Liver (tissue), 9 donors: Measurements from ENCODE around the gene ANKRD13B. TPM values are rescaled to one million over a fixed set of nuclear protein-coding genes. Genes with fewer than 3 reads are reported as not detected.

ENCODE experiments used
- DNase-seq: peaks from one replicate; pipeline ENCODE4 v3.0.0-alpha.2; 2017; ENCODE audit warnings: low spot score
- H3K27ac ChIP-seq, 2 donors: one replicate each; pipeline ENCODE4 v1.7.0; 2013; ENCODE audit warnings: inconsistent platforms in 2 of 2, low read length in 2 of 2, control low read depth in 1 of 2, low read depth in 1 of 2, mild to moderate bottlenecking in 1 of 2
- H3K27me3 ChIP-seq, 4 donors: one replicate each; pipeline versions ENCODE4 v1.6.1 to v1.7.0; 2013; ENCODE audit warnings: low read length in 3 of 4, inconsistent platforms in 1 of 4, mild to moderate bottlenecking in 1 of 4, moderate library complexity in 1 of 4; ENCODE audit not compliant: control insufficient read depth in 4 of 4, insufficient read depth in 4 of 4
- H3K36me3 ChIP-seq, 4 donors: one replicate each; pipeline versions ENCODE4 v1.6.1 to v1.7.0; 2013; ENCODE audit warnings: low read length in 3 of 4, mild to moderate bottlenecking in 3 of 4, low read depth in 1 of 4, moderate library complexity in 1 of 4; ENCODE audit not compliant: control insufficient read depth in 4 of 4, insufficient read depth in 3 of 4
- H3K4me1 ChIP-seq, 4 donors: one replicate each; pipeline versions ENCODE4 v1.6.1 to v1.7.0; 2013; ENCODE audit warnings: low read length in 3 of 4, mild to moderate bottlenecking in 3 of 4, moderate library complexity in 1 of 4; ENCODE audit not compliant: control insufficient read depth in 4 of 4, insufficient read depth in 4 of 4
- H3K4me3 ChIP-seq, 3 donors: one replicate each; pipeline versions ENCODE4 v1.6.1 to v1.7.0; 2013; ENCODE audit warnings: low read length in 3 of 3, control low read depth in 1 of 3, low read depth in 1 of 3, mild to moderate bottlenecking in 1 of 3
- H3K9ac ChIP-seq, 2 donors: one replicate each; pipeline ENCODE4 v1.7.0; 2013; ENCODE audit warnings: low read length in 2 of 2, mild to moderate bottlenecking in 2 of 2, moderate library complexity in 2 of 2, control low read depth in 1 of 2, low read depth in 1 of 2
- H3K9me3 ChIP-seq, 4 donors: one replicate each; pipeline versions ENCODE4 v1.6.1 to v1.7.0; 2013; ENCODE audit warnings: low read length in 3 of 4; ENCODE audit not compliant: control insufficient read depth in 4 of 4
- ATF3 ChIP-seq: IDR thresholded peaks from 2 replicates; pipeline ENCODE4 v1.6.1; 2016; ENCODE audit warnings: antibody characterized with exemption
- FOXA1 ChIP-seq: IDR thresholded peaks from 2 replicates; pipeline ENCODE4 v1.6.1; 2016; ENCODE audit warnings: antibody characterized with exemption
- FOXA2 ChIP-seq: IDR thresholded peaks from 2 replicates; pipeline ENCODE4 v1.6.1; 2016; ENCODE audit warnings: antibody characterized with exemption
- GABPA ChIP-seq, 2 donors: IDR thresholded peaks in 1 of 2; conservative IDR thresholded peaks in 1 of 2; 2 replicates each; pipeline ENCODE4 v1.6.1; 2016; ENCODE audit warnings: antibody characterized with exemption in 2 of 2, mild to moderate bottlenecking in 1 of 2, moderate library complexity in 1 of 2
- HNF4A ChIP-seq, 2 donors: conservative IDR thresholded peaks; 2 replicates each; pipeline ENCODE4 v1.6.1; 2016; ENCODE audit warnings: antibody characterized with exemption in 2 of 2, mild to moderate bottlenecking in 2 of 2
- HNF4G ChIP-seq: IDR thresholded peaks from 2 replicates; pipeline ENCODE4 v1.6.1; 2016; ENCODE audit warnings: antibody characterized with exemption
- JUND ChIP-seq, 2 donors: IDR thresholded peaks; 2 replicates each; pipeline ENCODE4 v1.6.1; 2016; ENCODE audit warnings: antibody characterized with exemption in 2 of 2
- MAX ChIP-seq: IDR thresholded peaks from 2 replicates; pipeline ENCODE4 v1.6.1; 2016; ENCODE audit warnings: antibody characterized with exemption
- NR2F2 ChIP-seq: IDR thresholded peaks from 2 replicates; pipeline ENCODE4 v1.6.1; 2016; ENCODE audit warnings: antibody characterized with exemption
- RAD21 ChIP-seq, 2 donors: IDR thresholded peaks; 2 replicates each; pipeline ENCODE4 v1.6.1; 2016; ENCODE audit warnings: antibody characterized with exemption in 2 of 2, mild to moderate bottlenecking in 2 of 2
- SP1 ChIP-seq: IDR thresholded peaks from 2 replicates; pipeline ENCODE4 v1.6.1; 2018; ENCODE audit warnings: antibody characterized with exemption, mild to moderate bottlenecking
- TAF1 ChIP-seq: conservative IDR thresholded peaks from 2 replicates; pipeline ENCODE4 v1.6.1; 2016; ENCODE audit warnings: antibody characterized with exemption, mild to moderate bottlenecking
- YY1 ChIP-seq: IDR thresholded peaks from 2 replicates; pipeline ENCODE4 v1.6.1; 2016; ENCODE audit warnings: antibody characterized with exemption, mild to moderate bottlenecking
- ZBTB33 ChIP-seq: IDR thresholded peaks from 2 replicates; pipeline ENCODE4 v1.6.1; 2016; ENCODE audit warnings: antibody characterized with exemption
- WGBS: extraction: QIAGEN DNeasy Blood & Tissue Kit; methylation state at CpG from one replicate; pipeline ENCODE4 v1.1.7; 2013; 5-methylcytosine and 5-hydroxymethylcytosine counted together
- polyA plus RNA-seq, 2 donors: library from polyadenylated mRNA; stranded (reverse) in 1 of 2; unstranded in 1 of 2; fragments of 200-250 nt in 1 of 2; fragments of >200 nt in 1 of 2; fragmentation: Nextera tagmentation in 1 of 2; extraction: Ambion mirVana in 1 of 2; gene quantifications; one replicate each; pipeline versions ENCODE4 v1.2.1 to v1.2.3, GENCODE V29; 2013 to 2015
- total RNA-seq, 2 donors: library from RNA; depleted of rRNA; stranded (reverse); fragments of >200 nt; gene quantifications; one replicate each; pipeline ENCODE4 v1.2.3, GENCODE V29; 2014
- TF ChIP-seq, protein P1 (sequence below): IDR thresholded peaks from 2 replicates; pipeline ENCODE4 v1.6.1; 2016; ENCODE audit warnings: antibody characterized with exemption, mild to moderate bottlenecking
- donor health status: healthy.
- donor health status: healthy.
- donor health status: healthy.
- donor health status: healthy.
- donor health status: healthy.

The ANKRD13B gene
- total and polyA plus RNA-seq, 4 donors = 0.06 to 1.6 (median 0.51) TPM

DNA sequence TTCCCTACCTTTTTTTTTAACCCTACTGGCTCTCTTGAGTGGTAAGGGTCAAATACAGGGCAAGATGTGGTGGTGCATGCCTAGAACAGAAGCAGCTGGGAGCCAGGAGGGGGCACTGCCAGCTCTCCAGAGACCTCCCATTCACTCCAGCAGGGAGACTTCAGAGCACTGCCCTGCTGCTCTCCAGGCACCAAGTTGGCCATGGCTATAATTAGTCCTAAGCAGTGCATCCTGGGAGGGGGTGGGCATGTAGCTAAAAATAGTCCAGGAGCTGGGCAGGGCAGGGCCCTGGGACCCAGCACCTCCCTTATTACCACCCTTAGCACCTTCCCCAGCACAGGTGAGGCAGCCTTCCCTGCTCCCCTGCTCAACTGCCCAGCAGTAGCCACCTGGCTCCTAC lies 26.3 kb downstream of the ANKRD13B start:
- TF ChIP-seq ZBTB33 (no peak), FOXA2 (no peak), RAD21 (IDR thresholded peaks at IDR 0.05) (no peak), TAF1 (no peak), YY1 (no peak), HNF4G (no peak)
- TF ChIP-seq, protein P1, sequence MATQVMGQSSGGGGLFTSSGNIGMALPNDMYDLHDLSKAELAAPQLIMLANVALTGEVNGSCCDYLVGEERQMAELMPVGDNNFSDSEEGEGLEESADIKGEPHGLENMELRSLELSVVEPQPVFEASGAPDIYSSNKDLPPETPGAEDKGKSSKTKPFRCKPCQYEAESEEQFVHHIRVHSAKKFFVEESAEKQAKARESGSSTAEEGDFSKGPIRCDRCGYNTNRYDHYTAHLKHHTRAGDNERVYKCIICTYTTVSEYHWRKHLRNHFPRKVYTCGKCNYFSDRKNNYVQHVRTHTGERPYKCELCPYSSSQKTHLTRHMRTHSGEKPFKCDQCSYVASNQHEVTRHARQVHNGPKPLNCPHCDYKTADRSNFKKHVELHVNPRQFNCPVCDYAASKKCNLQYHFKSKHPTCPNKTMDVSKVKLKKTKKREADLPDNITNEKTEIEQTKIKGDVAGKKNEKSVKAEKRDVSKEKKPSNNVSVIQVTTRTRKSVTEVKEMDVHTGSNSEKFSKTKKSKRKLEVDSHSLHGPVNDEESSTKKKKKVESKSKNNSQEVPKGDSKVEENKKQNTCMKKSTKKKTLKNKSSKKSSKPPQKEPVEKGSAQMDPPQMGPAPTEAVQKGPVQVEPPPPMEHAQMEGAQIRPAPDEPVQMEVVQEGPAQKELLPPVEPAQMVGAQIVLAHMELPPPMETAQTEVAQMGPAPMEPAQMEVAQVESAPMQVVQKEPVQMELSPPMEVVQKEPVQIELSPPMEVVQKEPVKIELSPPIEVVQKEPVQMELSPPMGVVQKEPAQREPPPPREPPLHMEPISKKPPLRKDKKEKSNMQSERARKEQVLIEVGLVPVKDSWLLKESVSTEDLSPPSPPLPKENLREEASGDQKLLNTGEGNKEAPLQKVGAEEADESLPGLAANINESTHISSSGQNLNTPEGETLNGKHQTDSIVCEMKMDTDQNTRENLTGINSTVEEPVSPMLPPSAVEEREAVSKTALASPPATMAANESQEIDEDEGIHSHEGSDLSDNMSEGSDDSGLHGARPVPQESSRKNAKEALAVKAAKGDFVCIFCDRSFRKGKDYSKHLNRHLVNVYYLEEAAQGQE = no peak
- Histone ChIP-seq H3K27me3 (peaks cover 0 to 10% (median under 1%) of the 10 kb centered on the region in 4 donors), H3K27ac (no peak overlapping the region), H3K4me3 (no peak overlapping the region), H3K9ac (no peak overlapping the region), H3K4me1 (peaks cover 14 to 47% (median 37%) of the 10 kb centered on the region in 4 donors), H3K36me3 (no peaks in the 10 kb centered on the region), H3K9me3 (no peaks in the 10 kb centered on the region)
- DNase-seq = no peak

- TF ChIP-seq SP1 (no peak), TAF1 (no peak), GABPA (IDR thresholded peaks at IDR 0.05 in 1 of 2, conservative IDR thresholded peaks at IDR 0.05 in 1 of 2) (no peak), HNF4A (conservative IDR thresholded peaks at IDR 0.05) (no peak), FOXA1 (no peak), JUND (IDR thresholded peaks at IDR 0.05) (no peak), FOXA2 (no peak), ATF3 (no peak), NR2F2 (no peak), ZBTB33 (no peak), HNF4G (no peak), MAX (no peak), RAD21 (IDR thresholded peaks at IDR 0.05) (no peak)
- TF ChIP-seq, protein P1 = no peak
- Histone ChIP-seq H3K9me3 (no peaks in the 10 kb centered on the region), H3K4me3 (no peak overlapping the region), H3K4me1 (peaks cover 14 to 41% (median 32%) of the 10 kb centered on the region in 4 donors), H3K9ac (no peak overlapping the region), H3K36me3 (no peaks in the 10 kb centered on the region), H3K27ac (no peak overlapping the region), H3K27me3 (peaks cover 0 to 6% (median under 1%) of the 10 kb centered on the region in 4 donors)
- WGBS = 95% methylated on average over 4 of the region's 4 CpGs
- DNase-seq = no peak
Measured at GRCh38 chr17:29620271-29620670, 27.3 kb downstream of the ANKRD13B start.
